Body of pancreas (tissue), 4 donors: Measurements from ENCODE around the gene PDZD2. TPM values are rescaled to one million over a fixed set of nuclear protein-coding genes. Genes with fewer than 3 reads are reported as not detected.

ENCODE experiments used
- ATAC-seq: fragments of 150-250 bp; one replicate; pipeline ENCODE4 v1.9.1; 2016
- DNase-seq, 4 donors: peaks; one replicate each; pipeline ENCODE4 v3.0.0-alpha.2; 2019
- H3K27ac ChIP-seq, 4 donors: fragments of 200-600 bp; sonication (generic); 1 replicate in 3 of 4; 2 replicates in 1 of 4; pipeline versions ENCODE4 v1.5.1 to v1.6.1; 2016 to 2019; ENCODE audit warnings: mild to moderate bottlenecking in 1 of 4, mixed read lengths in 1 of 4, moderate library complexity in 1 of 4
- H3K27me3 ChIP-seq, 2 donors: fragments of 200-600 bp; sonication (generic); one replicate each; pipeline ENCODE4 v1.6.0; 2016; ENCODE audit warnings: mild to moderate bottlenecking in 1 of 2
- H3K36me3 ChIP-seq, 2 donors: fragments of 200-600 bp; sonication (generic); replicated peaks in 1 of 2; 2 replicates each; pipeline ENCODE4 v1.5.1; 2016; ENCODE audit warnings: low read depth in 2 of 2; ENCODE audit not compliant: insufficient read depth in 1 of 2
- H3K4me1 ChIP-seq: fragments of 200-600 bp; sonication (generic); one replicate; pipeline ENCODE4 v1.6.0; 2016
- H3K4me3 ChIP-seq, 2 donors: fragments of 200-600 bp; sonication (generic); 1 replicate in 1 of 2; 2 replicates in 1 of 2; pipeline ENCODE4 v1.5.1; 2016 to 2019
- H3K9me3 ChIP-seq, 3 donors: fragments of 200-600 bp; sonication (generic); 1 replicate in 2 of 3; 2 replicates in 1 of 3; pipeline ENCODE4 v1.5.1; 2016
- CTCF ChIP-seq, 7 experiments: fragments of 450-650 bp in 4 of 7; fragments of 200-600 bp in 3 of 7; sonication (generic) in 3 of 7; IDR thresholded peaks; one replicate each; pipeline ENCODE4 v1.5.1; 2016 to 2019; ENCODE audit warnings: antibody characterized with exemption in 7 of 7
- POLR2A ChIP-seq, 3 donors: fragments of 450-650 bp; IDR thresholded peaks; one replicate each; pipeline ENCODE4 v1.6.1; 2016; ENCODE audit warnings: antibody characterized with exemption in 3 of 3, mild to moderate bottlenecking in 2 of 3
- WGBS, 2 donors: methylation state at CpG; one replicate each; pipeline ENCODE4 v1.1.5; 2017; 5-methylcytosine and 5-hydroxymethylcytosine counted together
- intact Hi-C: fragments of 100-400 bp; cut with DNase I; formaldehyde crosslinking; loops from one replicate; pipeline ENCODE4 v1.15.1; 2023
- total RNA-seq, 2 donors: library from RNA; depleted of rRNA; stranded (reverse); fragments of >200 nt; gene quantifications; one replicate each; pipeline ENCODE4 v1.1.0, GENCODE V29; 2016

The PDZD2 gene
- total RNA-seq, 2 donors from 2014 or later, result 3.9 to 12.9 TPM

- TF ChIP-seq CTCF (IDR thresholded peaks at IDR 0.05) (no peak), POLR2A (IDR thresholded peaks at IDR 0.05) (no peak)
- no peak overlapping the region for H3K27ac ChIP-seq
- no peaks in the 10 kb centered on the region for H3K4me1 ChIP-seq
- no peak for ATAC-seq
- no peak overlapping the region for H3K4me3 ChIP-seq
- no peaks in the 10 kb centered on the region for H3K27me3 ChIP-seq
- intact Hi-C loops, result no loop called here
- WGBS, 2 donors, result 68 to 87% methylated on average over 5 of the region's 5 CpGs
- no peak for DNase-seq
- no peaks in the 10 kb centered on the region for H3K36me3 ChIP-seq
- H3K9me3 ChIP-seq, result no peaks in the 10 kb centered on the region
Observed at GRCh38 chr5:31900296-31900865, 261.4 kb downstream of the PDZD2 start.

GRCh38 chr5:31901807-31902530 lies 263.0 kb downstream of the PDZD2 start:
- Histone ChIP-seq H3K36me3 (no peaks in the 10 kb centered on the region), H3K27ac (no peak overlapping the region), H3K27me3 (no peaks in the 10 kb centered on the region), H3K4me1 (no peaks in the 10 kb centered on the region), H3K4me3 (no peak overlapping the region), H3K9me3 (no peaks in the 10 kb centered on the region)
- DNase-seq (no peak), ATAC-seq (no peak)
- intact Hi-C loops, result no loop called here
- WGBS, 2 donors, result 48 to 58% methylated on average over 8 of the region's 8 CpGs
- TF ChIP-seq CTCF (IDR thresholded peaks at IDR 0.05) (no peak), POLR2A (IDR thresholded peaks at IDR 0.05) (no peak)

GRCh38 chr5:31908396-31908795 lies 269.5 kb downstream of the PDZD2 start:
- DNase-seq (no peak), ATAC-seq (no peak)
- no peaks in the 10 kb centered on the region for H3K4me1 ChIP-seq
- H3K9me3 ChIP-seq, result no peaks in the 10 kb centered on the region
- 83 to 90% methylated on average over 14 of the region's 14 CpGs for WGBS, 2 donors
- H3K27ac ChIP-seq, result no peak overlapping the region
- intact Hi-C loops, result no loop called here
- TF ChIP-seq CTCF (IDR thresholded peaks at IDR 0.05), result no peak
- no peak for TF ChIP-seq POLR2A (IDR thresholded peaks at IDR 0.05)
- H3K36me3 ChIP-seq, result no peaks in the 10 kb centered on the region
- no peaks in the 10 kb centered on the region for H3K27me3 ChIP-seq
- H3K4me3 ChIP-seq, result no peak overlapping the region

DNA sequence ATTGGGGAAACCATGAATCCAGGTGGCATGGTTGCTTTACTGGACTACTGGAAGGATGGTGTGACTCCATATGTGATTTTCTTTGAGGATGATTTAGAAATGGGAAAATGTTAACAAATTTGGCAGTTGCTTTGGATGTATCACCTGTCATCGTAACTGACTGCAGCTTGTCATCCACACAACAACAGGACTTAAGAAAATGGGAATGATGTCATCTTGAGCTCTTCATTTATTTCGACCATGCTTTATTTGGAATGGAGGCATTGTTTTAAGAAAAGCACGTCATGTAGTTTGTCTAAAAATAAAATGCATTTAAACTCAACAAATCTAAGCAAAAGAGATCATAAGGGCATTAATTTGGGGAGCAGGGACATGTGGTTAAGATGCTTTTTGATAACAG lies 270.1 kb downstream of the PDZD2 start:
- Histone ChIP-seq H3K27ac (no peak overlapping the region), H3K4me1 (no peaks in the 10 kb centered on the region), H3K9me3 (no peaks in the 10 kb centered on the region), H3K4me3 (no peak overlapping the region), H3K36me3 (no peaks in the 10 kb centered on the region), H3K27me3 (no peaks in the 10 kb centered on the region)
- 61 to 63% methylated on average over 3 of the region's 3 CpGs for WGBS, 2 donors
- ATAC-seq, result no peak
- TF ChIP-seq POLR2A (IDR thresholded peaks at IDR 0.05), result no peak
- TF ChIP-seq CTCF (IDR thresholded peaks at IDR 0.05), result no peak
- DNase-seq, result no peak
- intact Hi-C loops, result no loop called here
